ENCODE results near the gene PTPRM.

DNA sequence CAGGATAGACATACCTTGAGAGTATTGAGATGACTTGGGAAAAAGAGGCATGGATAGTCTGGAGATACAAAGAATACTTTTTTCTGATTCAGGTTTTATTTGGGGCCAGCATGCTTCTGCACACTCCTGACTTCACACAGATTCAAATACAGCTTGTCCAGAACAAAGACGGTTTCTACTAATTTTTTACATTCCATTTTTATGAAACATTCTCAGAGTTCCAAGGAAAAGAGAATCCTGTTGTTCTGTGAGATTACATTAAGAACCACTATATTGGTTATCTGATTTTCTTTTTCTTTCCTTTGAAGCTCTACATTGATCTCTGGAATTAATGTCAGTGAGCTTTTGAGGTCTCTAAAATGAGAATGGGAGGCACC lies 41.0 kb downstream of the PTPRM start:
- TF ChIP-seq CTCF (IDR thresholded peaks at IDR 0.05; ENCODE audit: low read length) (no peak), EZH2 (optimal IDR thresholded peaks at IDR 0.05; ENCODE audit: low read depth, low read length) (no peak), EZH2phosphoT487 (IDR thresholded peaks at IDR 0.05; ENCODE audit: low read length) (no peak)
